GF-D8 (cell line): ENCODE measurements around the gene WDR6.

Source experiments
- DNase-seq: peaks from one replicate; lab custom pipeline; 2025; lab: John Stamatoyannopoulos, UW

WDR6 gene, protein sequence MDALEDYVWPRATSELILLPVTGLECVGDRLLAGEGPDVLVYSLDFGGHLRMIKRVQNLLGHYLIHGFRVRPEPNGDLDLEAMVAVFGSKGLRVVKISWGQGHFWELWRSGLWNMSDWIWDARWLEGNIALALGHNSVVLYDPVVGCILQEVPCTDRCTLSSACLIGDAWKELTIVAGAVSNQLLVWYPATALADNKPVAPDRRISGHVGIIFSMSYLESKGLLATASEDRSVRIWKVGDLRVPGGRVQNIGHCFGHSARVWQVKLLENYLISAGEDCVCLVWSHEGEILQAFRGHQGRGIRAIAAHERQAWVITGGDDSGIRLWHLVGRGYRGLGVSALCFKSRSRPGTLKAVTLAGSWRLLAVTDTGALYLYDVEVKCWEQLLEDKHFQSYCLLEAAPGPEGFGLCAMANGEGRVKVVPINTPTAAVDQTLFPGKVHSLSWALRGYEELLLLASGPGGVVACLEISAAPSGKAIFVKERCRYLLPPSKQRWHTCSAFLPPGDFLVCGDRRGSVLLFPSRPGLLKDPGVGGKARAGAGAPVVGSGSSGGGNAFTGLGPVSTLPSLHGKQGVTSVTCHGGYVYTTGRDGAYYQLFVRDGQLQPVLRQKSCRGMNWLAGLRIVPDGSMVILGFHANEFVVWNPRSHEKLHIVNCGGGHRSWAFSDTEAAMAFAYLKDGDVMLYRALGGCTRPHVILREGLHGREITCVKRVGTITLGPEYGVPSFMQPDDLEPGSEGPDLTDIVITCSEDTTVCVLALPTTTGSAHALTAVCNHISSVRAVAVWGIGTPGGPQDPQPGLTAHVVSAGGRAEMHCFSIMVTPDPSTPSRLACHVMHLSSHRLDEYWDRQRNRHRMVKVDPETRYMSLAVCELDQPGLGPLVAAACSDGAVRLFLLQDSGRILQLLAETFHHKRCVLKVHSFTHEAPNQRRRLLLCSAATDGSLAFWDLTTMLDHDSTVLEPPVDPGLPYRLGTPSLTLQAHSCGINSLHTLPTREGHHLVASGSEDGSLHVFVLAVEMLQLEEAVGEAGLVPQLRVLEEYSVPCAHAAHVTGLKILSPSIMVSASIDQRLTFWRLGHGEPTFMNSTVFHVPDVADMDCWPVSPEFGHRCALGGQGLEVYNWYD

DNA sequence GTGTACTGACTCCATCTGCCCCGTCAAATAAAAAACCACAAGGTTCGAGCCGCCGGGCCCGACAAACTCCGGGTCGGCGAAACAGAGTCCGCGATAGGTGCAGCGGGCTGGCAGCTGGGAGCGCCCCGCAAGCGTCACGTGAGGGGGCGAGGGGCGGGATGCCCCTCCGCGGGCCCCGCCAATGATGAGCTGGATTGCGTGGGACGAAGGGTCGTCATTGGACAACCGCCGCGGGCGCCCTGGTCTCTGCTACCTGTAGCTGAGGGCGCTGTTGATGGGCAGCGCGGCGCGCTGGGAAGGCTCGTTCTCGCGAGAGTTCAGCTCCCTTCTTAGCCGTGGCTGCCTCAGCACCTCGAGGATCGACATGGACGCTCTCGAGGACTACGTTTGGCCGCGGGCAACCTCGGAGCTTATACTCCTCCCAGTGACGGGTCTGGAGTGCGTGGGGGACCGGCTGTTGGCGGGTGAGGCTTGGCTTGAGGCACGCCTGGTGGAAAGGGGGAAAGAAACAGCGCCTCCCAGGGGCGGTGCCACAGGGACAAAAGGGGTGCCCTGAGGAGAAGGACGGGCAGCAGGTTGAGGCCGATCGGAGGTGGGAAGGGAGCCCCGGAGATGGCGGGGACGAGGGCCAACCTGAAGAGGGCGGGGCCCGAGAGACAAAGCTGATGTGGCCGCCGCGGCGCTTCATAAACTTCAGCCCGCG, at the start of gene WDR6:
Gene WDR6, plus strand, starts transcription at position 324 of the 703 bp plus-strand sequence. Its CDS starts 41 bp downstream, at position 365.
- peak; percentile 91 for DNase-seq

DNA sequence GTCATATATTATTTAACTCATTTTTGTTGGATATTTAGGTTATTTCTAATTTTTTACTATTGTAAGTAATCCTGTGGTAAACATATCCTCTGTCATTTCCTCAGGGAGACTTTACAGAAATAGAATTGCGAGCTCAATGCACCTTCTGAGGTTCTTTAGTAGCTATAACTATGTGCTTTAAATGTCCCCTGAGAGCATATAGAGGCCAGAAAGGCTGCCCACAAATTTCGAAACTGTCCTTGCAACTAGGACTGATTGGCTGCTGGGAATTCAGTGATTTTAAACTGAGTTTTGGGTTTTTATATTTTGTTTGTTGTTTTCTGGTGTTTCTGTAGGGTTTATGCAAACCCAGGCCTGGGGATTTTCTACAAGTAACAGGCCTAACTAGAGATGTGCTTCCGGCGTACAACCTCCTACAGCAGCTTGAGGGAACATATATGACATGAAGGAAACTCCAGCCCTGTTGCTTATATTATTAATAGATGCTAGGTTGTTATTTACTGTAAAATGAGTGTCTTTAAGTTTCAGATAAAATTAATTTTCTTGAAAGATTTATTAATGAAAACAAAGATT, 46.3 kb upstream of the WDR6 start:
- peak; percentile 48 for DNase-seq

DNA sequence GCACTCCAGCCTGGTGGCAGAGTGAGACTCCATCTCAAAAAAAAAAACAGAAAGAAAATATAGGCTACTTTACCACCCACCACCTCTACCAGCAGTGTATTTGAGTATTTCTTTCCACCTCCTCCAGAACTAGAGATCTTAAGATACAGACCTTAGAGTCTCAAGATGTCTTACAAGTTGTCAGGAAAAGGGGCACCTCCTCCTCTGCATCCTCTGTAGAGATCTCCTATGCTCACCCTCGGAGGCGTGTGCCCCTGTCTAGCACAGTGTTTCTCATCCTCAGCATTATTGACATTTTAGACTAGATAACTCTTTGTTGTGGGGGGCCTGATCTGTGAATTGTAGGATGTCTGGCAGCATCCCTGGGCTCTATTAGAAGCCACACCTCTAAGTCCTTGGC, 44.9 kb upstream of the WDR6 start:
- DNase-seq: no peak

DNA sequence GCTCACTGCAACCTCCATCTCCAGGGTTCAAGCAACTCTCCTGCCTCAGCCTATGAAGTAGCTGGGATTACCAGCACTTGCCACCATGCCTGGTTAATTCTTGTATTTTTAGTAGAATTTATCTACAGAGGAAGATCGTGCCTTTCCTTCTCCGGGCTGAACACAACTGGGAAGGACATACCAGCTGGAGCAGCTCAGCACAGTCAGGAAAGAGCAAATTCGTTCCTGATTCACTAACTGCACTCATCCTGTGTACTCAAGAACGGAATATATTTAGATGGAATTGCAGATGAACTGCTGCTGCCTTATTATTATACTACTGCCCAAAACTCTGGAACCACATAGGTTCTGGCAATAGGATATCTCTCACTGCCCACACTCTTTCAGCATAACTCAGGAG, 44.3 kb upstream of the WDR6 start:
- no peak for DNase-seq

DNA sequence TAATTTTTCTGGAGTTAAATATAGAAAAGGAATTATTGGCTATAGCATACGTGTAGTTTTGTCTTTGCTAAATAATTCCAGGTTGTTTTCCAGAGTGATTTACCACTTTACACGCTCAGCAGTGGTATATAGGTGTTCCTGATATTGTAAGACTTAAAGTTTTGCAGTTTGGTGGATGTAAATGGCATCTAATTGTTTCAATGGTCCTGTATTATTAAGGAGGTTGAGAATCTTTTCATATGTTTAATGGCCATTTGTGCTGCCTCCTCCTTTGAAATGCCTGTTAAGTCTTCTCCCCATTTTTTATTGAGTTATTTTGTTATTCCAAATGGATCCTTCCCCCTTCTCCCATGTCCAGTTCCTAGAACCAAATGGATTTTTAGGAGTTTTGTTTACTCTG, 43.6 kb upstream of the WDR6 start:
- DNase-seq: no peak

DNA sequence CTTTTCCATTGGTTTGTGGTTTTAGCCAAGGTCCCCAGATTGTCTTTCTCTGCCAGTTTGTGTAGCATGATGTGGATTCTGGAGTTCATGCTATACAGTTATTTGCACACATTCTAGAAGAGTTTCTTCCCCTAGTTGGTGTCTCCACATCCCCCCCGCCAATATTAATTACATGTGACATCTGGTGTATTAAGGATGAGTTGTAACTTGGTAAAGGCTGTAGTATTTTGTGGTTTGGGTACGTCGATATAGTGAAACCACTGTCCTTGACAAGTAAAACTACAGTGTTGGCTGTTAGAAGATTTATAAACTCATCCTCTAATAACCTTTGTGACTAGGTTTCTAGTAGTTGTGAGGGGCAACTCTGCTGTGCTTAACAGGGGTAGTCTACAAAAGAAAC, 40.8 kb upstream of the WDR6 start:
- DNase-seq: no peak

DNA sequence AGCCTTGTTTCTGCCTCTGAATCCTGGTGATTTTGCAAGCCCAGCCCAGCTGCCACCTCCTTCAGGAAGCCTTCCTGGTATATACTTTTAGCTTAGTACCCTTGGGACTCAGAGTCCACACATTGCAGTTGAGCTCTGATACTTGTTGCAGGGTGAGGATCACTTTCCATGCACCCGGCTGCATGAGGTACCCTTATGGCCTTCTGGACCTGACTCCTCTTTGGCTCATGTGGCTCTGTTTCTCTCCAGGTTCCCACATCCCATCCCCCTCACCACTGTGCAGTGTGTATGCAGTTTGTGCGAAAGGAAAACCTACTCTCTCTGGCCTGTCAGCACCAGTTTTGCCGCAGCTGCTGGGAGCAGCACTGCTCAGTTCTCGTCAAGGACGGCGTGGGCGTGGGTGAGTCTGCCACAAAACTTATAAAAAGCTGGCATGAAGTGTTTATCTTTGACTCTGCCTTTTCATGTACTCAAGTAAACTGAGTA, 40.3 kb upstream of the WDR6 start:
- no peak for DNase-seq

DNA sequence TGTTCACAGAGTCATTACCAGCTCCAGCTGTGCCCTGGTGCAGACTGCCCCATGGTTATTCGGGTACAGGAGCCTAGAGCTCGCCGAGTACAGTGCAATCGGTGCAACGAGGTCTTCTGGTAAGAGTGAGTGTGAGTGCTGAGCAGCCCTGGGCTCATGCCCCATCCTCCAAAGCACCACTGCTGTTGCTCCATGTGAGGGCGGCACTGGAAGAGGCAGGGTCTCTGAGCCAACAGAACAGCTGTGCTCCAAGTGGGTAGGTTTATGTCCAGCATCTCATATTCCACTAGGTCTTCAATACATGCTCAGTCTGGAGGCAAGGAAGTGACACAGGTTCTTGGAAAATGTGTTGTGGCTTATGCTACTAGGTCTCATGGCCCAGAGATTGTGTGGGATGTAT, 36.6 kb upstream of the WDR6 start:
- no peak for DNase-seq

DNA sequence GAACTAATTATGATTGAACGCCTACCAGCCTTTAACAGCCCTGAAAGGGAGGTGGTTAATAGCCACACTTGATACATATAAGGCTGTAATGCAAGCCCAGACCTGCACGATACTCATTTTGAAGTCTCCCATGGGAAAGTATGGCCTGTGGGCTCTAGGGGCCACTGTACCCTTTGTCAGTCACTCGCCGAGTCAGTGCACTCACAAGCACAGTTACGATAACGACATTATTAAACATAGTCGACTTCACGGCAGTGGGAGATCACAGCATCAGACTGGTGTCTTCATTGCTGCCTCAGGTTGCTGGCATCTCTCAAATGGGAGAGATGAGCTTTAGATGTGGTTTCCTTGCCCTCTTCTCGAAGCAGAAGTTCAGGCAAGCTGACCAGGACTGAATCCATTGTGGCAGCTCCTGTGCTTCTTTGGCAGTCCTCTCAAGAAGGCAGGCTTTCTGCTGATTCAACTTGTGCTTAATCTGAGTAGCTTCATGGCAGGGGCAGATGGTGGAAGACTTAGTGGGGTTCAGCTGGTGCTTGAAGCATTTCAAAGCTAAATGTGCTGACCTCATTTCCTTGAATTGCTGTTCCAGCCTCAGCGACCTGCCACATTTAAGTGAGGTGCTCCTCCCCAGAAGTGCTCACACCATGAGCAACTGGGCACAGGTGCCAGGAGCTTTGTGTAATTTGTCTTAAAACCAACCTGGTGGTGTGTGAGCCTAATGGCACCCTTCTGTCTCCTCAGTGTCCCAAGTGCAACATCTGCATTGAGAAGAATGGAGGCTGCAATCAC, 32.9 kb upstream of the WDR6 start:
- no peak for DNase-seq

DNA sequence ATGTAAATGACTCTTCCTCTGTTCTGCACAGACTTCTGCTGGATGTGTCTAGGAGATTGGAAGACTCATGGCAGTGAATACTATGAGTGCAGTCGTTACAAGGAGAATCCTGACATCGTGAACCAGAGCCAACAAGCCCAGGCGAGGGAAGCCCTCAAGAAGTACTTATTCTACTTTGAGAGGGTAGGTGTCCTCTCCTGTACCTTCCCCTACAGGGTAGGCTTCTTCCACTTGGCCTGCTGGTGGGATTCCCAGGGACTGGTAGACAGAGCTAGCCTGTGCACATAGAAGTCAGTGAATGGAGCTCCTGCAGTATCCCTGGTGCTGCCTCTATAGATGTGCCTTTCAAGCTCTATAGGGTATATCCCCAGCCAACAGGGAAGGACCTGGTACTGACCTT, 27.7 kb upstream of the WDR6 start:
- no peak for DNase-seq

DNA sequence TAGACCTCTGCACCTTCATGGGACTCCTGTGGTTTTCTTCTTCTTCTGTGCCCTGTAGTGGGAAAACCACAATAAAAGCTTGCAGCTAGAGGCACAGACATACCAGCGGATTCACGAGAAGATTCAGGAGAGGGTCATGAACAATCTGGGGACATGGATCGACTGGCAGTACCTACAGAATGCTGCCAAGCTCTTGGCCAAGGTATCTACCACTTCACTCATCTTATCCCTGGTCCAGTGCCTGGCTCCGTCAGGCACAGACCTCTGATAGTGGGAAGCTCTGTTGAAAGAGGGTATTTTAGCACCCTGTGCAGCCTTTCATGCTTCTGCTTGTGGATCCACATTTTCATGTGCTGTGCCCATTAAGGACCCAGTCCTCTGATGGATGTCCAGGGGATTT, 26.9 kb upstream of the WDR6 start:
- no peak for DNase-seq

DNA sequence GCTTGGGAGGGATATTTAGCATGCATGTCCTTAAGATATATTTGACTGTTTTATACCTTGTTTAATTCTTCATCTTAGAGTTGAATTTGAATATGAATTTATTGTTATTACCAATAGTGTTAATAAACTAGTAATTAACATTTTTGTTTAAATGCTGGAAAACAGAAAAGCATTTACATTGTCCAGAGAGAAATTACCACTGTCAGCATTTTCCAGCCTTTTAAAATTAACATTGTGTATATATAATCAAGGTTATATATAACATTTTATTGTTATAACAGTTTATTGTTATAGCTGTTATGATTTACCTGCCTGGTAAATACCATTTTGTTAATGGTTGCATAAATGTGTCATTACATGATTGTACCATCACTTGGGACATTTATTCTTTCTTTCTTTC, 25.2 kb upstream of the WDR6 start:
- DNase-seq: no peak

DNA sequence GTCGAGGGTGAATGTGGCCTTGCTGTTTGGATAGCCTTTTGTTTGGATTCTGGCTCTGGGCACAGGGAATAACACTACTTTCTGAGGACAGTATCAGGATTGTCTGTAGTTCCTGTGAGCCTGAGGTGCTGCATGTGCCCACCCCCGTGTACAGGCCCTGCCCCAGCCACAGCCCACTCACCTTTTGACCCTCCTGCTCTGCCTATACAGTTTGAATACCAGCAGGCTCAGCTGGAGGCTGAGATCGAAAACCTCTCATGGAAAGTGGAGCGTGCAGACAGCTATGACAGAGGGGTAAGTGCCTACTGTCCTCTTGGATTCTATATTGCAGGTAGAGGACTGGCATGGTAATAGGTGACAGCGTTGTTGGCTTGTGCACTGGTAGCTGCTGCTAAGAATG, 24.5 kb upstream of the WDR6 start:
- no peak for DNase-seq

DNA sequence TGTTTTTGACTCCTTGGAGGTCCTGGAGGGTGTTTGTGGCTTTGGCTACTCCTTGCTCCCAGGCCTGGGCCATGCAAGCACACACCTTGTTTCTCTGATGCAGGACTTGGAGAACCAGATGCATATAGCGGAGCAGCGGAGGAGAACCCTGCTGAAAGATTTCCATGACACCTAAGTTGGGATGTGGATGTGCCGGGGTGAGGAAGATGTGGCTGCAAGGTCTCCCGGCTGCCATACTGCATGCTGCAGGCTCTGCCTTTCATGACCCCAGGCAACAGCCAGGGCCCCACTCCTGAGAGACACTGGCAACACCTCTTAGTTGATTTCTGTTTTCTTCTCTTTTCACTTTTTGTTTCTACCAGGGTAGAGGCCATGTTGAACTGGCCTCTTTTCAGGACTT, 24.1 kb upstream of the WDR6 start:
- DNase-seq: no peak

DNA sequence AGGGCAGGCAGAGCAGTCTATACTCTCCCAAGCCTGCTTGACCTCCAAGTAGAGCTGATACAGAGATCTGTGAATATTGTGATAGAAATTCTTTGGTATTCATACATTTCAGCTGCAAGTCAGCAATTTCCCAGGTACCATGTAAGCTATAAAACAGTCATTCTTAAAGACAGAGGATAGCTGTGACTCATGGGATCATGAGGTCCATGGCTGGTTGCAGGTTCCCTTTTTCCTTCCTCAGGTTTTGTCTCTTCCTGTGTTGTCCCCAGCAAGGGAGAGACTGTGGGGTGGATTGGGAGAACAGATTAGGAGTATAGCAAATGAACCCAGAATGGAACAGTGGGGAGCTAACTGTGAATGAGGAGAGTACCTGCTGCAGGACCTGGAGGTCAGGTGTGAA, 22.5 kb upstream of the WDR6 start:
- DNase-seq: no peak

DNA sequence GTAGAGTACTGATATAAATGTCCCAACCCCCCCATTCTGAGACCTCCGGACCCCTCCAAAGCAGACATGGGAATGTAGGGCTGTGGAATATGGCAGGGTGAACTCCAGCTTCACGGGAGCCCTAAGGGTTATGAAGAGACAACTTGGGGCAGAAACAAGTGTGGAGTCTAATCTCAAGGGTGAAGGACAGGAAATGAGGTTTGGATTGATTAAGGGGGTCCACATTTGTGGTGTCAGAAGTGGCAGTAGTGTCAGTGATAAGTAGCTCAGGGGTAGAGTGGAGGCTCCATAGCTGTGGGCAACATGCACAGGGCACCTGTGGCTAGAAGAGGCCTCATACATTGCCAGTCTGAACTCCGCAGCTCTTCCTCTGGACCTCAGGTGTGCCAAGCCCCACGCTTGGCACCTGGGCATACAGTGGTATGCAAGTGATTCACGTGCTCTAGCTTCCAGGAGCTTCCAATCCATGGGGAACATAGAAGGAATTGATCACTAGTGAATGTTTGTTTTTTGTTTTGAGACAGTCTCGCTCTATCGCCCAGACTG, 21.3 kb upstream of the WDR6 start:
- no peak for DNase-seq

DNA sequence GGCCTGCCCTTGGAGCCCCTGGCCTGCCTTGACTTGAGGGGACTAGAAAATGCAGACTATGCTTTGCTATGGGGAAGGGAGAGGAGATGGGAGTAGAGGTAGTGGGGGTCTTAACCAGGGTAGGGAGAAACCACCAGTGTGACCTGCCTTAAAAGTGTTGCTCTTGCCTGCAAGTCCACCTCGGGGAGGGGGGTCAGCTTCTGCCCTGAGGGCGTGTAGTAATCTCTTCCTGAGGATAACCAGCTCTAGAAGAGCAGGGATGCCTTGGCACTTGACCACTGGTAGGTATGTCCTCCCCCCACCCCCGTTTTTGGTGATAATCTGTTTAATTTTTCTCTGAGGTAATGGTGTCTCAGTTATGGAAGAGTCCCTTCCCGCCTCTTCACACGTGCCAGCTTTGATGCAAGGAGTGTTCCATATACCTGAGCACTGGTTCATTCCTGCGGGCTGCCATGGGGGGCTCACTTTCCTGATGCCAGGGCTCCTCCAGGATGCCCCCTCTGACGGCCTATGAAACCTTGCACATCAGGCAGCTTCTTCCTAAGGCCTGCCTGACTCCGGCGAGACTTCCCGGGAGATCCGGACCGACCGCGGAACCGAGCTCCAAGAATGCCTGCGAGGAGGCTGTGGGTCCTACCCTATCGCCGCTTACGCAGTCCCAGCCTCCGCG, 17.9 kb upstream of the WDR6 start:
- no peak for DNase-seq

DNA sequence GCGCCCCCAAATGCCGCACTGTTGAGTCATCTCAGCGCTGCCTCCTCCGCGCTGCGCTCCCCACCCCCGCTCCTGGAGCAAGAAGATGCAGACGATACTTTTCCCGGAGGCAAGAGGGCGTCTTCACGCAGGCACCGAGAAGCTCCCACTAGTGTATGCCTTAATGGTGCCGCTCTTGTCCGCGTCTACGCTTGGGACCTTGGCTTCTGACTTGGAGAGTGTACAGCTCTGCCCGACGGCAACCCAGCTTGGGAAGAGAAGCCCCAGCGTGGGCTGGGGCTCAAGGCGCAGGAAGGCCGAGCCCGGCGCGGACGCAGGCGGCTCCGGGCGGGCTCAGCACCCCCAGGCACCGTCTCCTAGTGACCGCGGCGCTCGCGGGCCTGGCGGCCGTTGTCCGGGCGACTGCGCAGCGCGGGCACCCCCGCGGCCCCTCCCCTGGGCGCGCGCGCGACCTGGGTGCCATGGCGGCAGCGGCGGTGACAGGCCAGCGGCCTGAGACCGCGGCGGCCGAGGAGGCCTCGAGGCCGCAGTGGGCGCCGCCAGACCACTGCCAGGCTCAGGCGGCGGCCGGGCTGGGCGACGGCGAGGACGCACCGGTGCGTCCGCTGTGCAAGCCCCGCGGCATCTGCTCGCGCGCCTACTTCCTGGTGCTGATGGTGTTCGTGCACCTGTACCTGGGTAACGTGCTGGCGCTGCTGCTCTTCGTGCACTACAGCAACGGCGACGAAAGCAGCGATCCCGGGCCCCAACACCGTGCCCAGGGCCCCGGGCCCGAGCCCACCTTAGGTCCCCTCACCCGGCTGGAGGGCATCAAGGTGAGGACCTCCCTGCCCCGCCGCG, 17.2 kb upstream of the WDR6 start, which contains the start of gene P4HTM:
Gene P4HTM, plus strand, starts transcription at position 446 of the 840 bp plus-strand sequence. Its CDS starts 16 bp downstream, at position 462.
- DNase-seq: peak; percentile 65
